ENCODE measurements around the gene PPM1N.

The PPM1N gene

GRCh38 chr19:45528744-45529419 is 30.6 kb downstream of the PPM1N start:
- H3K9me3 ChIP-seq (ENCODE audit: control insufficient read depth, insufficient read depth, low read length), result no peaks in the 10 kb centered on the region
- H3K36me3 ChIP-seq (ENCODE audit: control insufficient read depth, insufficient read depth, low read length), result peaks cover 20% of the 10 kb centered on the region
- H3K27me3 ChIP-seq (ENCODE audit: control insufficient read depth, insufficient read depth, low read length), result peaks cover 4% of the 10 kb centered on the region
- no peak overlapping the region for H3K9ac ChIP-seq (ENCODE audit: low read depth, low read length)
- peaks cover 6% of the 10 kb centered on the region for H3K4me1 ChIP-seq (ENCODE audit: control insufficient read depth, insufficient read depth, low read length)
- H3K4me3 ChIP-seq (ENCODE audit: low read depth, low read length), result peak overlapping the region; percentile 92

- H3K9me3 ChIP-seq (ENCODE audit: control insufficient read depth, insufficient read depth, low read length), result no peaks in the 10 kb centered on the region
- H3K4me3 ChIP-seq (ENCODE audit: low read depth, low read length), result peak overlapping the region; percentile 92
- H3K36me3 ChIP-seq (ENCODE audit: control insufficient read depth, insufficient read depth, low read length), result peaks cover 18% of the 10 kb centered on the region
- H3K27me3 ChIP-seq (ENCODE audit: control insufficient read depth, insufficient read depth, low read length), result peaks cover 4% of the 10 kb centered on the region
- no peak overlapping the region for H3K9ac ChIP-seq (ENCODE audit: low read depth, low read length)
- H3K4me1 ChIP-seq (ENCODE audit: control insufficient read depth, insufficient read depth, low read length), result peaks cover 6% of the 10 kb centered on the region
These were observed 31.2 kb downstream of the PPM1N start for GRCh38 chr19:45529420-45529785.

DNA sequence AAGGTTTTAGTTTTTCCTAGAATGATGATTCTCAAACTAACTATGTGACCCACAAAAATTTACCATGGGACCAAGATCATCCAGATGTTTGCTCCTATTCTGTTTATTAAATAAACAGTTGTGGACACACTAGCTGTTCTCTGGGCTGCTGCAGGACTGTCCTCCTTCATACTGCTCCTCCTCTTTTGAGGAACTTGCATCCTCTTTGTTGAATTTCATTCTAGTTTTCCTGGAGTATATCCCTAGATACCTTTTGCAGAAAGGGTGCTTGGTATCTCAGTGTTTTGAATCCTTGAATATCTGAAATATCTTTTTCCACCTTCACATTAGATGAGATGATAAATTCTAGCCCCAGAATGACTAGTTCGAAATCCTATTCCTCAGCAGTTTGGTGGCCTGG is 33.1 kb downstream of the PPM1N start:
- Histone ChIP-seq H3K36me3 (ENCODE audit: control insufficient read depth, insufficient read depth, low read length) (peaks cover 2% of the 10 kb centered on the region), H3K9ac (ENCODE audit: low read depth, low read length) (no peak overlapping the region), H3K4me1 (ENCODE audit: control insufficient read depth, insufficient read depth, low read length) (peaks cover 6% of the 10 kb centered on the region), H3K4me3 (ENCODE audit: low read depth, low read length) (no peak overlapping the region), H3K27me3 (ENCODE audit: control insufficient read depth, insufficient read depth, low read length) (peaks cover 4% of the 10 kb centered on the region), H3K9me3 (ENCODE audit: control insufficient read depth, insufficient read depth, low read length) (no peaks in the 10 kb centered on the region)

DNA sequence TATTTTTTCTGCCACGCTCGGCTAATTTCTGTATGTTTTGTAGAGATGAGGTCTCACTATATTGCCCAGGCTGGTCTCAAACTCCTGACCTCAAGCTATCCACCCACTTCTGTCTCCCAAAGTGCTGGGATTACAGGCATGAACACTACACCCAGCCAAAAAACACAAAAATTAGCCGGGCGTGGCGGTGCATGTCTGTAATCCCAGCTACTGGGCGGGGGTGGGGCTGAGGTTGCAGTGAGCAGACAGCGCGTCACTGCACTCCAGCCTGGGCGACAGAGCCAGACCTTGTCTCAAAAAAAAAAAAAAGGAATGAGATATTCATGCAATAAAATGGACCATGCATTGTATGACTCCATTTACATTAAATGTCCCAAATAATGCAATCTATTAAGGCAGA is 41.2 kb downstream of the PPM1N start:
- no peaks in the 10 kb centered on the region for H3K27me3 ChIP-seq (ENCODE audit: control insufficient read depth, insufficient read depth, low read length)
- H3K9me3 ChIP-seq (ENCODE audit: control insufficient read depth, insufficient read depth, low read length), result no peaks in the 10 kb centered on the region
- H3K4me1 ChIP-seq (ENCODE audit: control insufficient read depth, insufficient read depth, low read length), result no peaks in the 10 kb centered on the region
- no peak overlapping the region for H3K9ac ChIP-seq (ENCODE audit: low read depth, low read length)
- H3K36me3 ChIP-seq (ENCODE audit: control insufficient read depth, insufficient read depth, low read length), result no peaks in the 10 kb centered on the region
- H3K4me3 ChIP-seq (ENCODE audit: low read depth, low read length), result no peak overlapping the region

- Histone ChIP-seq H3K4me1 (ENCODE audit: control insufficient read depth, insufficient read depth, low read length) (no peaks in the 10 kb centered on the region), H3K9ac (ENCODE audit: low read depth, low read length) (no peak overlapping the region), H3K27me3 (ENCODE audit: control insufficient read depth, insufficient read depth, low read length) (no peaks in the 10 kb centered on the region), H3K4me3 (ENCODE audit: low read depth, low read length) (no peak overlapping the region), H3K9me3 (ENCODE audit: control insufficient read depth, insufficient read depth, low read length) (no peaks in the 10 kb centered on the region), H3K36me3 (ENCODE audit: control insufficient read depth, insufficient read depth, low read length) (no peaks in the 10 kb centered on the region)
These were observed 44.0 kb downstream of the PPM1N start for GRCh38 chr19:45542234-45542668.

- Histone ChIP-seq H3K36me3 (ENCODE audit: control insufficient read depth, insufficient read depth, low read length) (no peaks in the 10 kb centered on the region), H3K9me3 (ENCODE audit: control insufficient read depth, insufficient read depth, low read length) (no peaks in the 10 kb centered on the region), H3K27me3 (ENCODE audit: control insufficient read depth, insufficient read depth, low read length) (no peaks in the 10 kb centered on the region), H3K4me3 (ENCODE audit: low read depth, low read length) (no peak overlapping the region), H3K9ac (ENCODE audit: low read depth, low read length) (no peak overlapping the region), H3K4me1 (ENCODE audit: control insufficient read depth, insufficient read depth, low read length) (peaks cover 4% of the 10 kb centered on the region)
These were observed 49.0 kb downstream of the PPM1N start for GRCh38 chr19:45547211-45547770.

DNA sequence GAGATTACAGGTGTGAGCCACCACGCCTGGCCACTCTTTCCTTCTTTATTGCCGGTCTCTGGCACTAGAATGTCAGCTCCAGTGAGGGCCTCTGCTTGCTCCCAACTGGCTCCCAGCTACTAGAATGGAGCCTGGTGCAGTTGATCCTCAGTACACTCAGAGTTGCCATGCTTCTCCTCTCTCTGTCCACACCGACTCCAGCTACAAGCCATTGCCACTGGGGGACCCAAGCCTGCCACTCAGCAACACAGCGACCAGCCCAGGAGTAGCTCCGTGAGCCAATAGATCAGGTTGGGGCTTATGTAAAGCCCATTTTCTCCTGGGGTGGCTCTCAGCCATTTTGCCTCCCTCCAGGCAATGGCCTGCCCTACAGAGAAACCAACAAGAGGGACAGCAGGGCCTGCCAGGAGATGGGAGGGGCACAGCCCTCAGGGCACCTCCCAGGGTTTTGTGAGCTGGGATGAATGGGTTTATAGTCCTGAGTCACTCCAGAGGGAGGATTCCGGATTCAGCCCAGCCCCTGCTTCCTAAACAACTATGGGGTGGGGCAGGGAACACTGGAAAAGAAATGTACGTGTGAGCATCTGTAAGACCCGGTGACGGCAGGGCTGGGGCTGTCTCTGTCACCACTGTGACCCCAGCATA is 49.8 kb downstream of the PPM1N start:
- no peaks in the 10 kb centered on the region for H3K36me3 ChIP-seq (ENCODE audit: control insufficient read depth, insufficient read depth, low read length)
- H3K4me3 ChIP-seq (ENCODE audit: low read depth, low read length), result no peak overlapping the region
- H3K9ac ChIP-seq (ENCODE audit: low read depth, low read length), result no peak overlapping the region
- peaks cover 4% of the 10 kb centered on the region for H3K4me1 ChIP-seq (ENCODE audit: control insufficient read depth, insufficient read depth, low read length)
- H3K9me3 ChIP-seq (ENCODE audit: control insufficient read depth, insufficient read depth, low read length), result no peaks in the 10 kb centered on the region
- H3K27me3 ChIP-seq (ENCODE audit: control insufficient read depth, insufficient read depth, low read length), result no peaks in the 10 kb centered on the region

All from iPS-15b (cell line).